Vagina (tissue), 2 donors: ENCODE measurements around the gene DDX56.

Experiments used
- CTCF ChIP-seq, 3 experiments: fragments of 450-650 bp in 2 of 3; fragments of 200-600 bp in 1 of 3; sonication (generic) in 1 of 3; IDR thresholded peaks; one replicate each; pipeline ENCODE4 v1.5.1; 2017 to 2019; ENCODE audit warnings: antibody characterized with exemption in 3 of 3, mild to moderate bottlenecking in 2 of 3, moderate library complexity in 2 of 3
- POLR2A ChIP-seq, 2 donors: fragments of 450-650 bp; IDR thresholded peaks; one replicate each; pipeline ENCODE4 v1.6.1; 2017; ENCODE audit warnings: antibody characterized with exemption in 2 of 2, mild to moderate bottlenecking in 2 of 2, moderate library complexity in 2 of 2
- POLR2AphosphoS5 ChIP-seq, 2 donors: sonication (generic); formaldehyde crosslinking; IDR thresholded peaks; one replicate each; pipeline ENCODE4 v1.9.0; 2017; ENCODE audit warnings: antibody characterized with exemption in 2 of 2, mild to moderate bottlenecking in 2 of 2, low read depth in 1 of 2; ENCODE audit not compliant: insufficient read depth in 1 of 2

GRCh38 chr7:44539669-44540506 is 33.8 kb downstream of the DDX56 start:
- no peak for TF ChIP-seq CTCF (IDR thresholded peaks at IDR 0.05)
- TF ChIP-seq POLR2AphosphoS5 (IDR thresholded peaks at IDR 0.05; ENCODE audit: insufficient read depth in 1 of 2, low read depth in 1 of 2): no peak
- no peak for TF ChIP-seq POLR2A (IDR thresholded peaks at IDR 0.05)
